CMK (cell line): ENCODE data around the gene RAI1.

Experiments used
- DNase-seq: peaks from one replicate; pipeline ENCODE4 v3.0.0-alpha.2; 2010; ENCODE audit warnings: low read depth

Gene RAI1

DNA sequence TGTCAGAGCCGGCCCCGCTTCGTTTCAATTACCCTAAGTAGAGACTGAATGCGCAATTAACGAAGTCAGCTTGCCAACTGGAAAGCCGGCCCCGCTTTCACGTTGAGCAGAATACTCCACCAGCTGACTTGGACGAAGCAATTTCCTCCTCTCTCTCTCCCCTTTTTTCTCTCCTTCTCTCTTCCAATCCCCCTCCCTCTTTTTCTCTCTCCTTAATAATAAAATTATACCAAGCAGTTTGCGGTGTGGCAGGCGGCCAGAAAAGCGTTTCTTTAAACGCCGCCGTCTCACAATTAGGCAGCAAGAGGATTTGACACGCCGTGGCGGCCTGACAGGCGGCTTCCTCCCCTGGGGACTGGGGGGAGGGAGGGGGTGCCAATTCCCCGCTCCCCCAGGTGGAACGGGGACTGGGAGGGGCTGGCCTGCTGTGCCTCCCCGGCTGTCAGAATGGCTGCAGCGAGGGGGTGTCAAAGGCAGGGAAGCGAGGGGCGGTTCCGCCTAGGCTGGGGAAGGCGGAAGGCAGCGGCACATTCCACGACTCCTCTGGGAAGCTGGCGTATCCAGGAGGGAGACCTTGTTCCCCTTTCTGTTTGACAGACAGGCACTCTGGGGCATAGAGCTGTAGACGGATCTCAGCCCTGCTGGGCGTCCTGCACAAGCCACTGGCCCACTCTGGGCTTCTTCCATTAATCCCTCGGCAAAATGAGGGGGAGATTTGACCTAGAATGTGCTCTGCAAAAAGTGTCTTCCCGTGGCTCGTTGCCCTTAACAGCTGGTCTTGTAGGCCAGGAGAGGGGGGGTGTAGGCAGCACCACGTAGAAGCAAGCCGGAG is 102.8 kb downstream of the RAI1 start:
- no peak for DNase-seq

DNA sequence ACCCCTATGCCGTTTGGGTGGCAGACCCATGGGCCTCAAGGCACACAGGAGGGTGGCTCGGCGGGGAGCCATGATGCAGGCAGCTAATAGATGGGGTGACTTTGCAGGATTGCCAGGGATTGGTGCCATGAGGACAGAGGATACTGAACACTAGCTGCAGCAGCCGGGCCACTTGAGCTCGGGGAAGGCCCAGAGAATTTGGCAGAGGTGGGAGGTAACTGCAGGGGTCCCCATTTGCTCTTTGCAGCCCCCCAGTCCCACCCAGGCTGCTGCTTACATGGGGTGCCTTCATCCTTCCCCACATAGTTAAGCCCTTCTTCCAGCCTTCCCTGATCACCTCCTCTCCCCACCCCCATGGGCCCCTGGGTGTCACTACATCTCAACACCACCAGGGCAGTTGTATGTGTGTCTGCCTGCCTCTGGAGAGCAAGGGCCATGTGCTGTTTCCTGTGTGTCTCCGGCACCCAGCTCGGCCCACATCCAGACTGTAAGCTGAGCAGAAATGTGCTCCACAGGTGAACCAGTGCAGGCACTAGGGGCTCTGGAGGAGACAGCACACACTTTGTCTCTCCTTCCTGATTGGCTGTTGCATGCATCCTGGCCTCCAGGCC is 103.5 kb downstream of the RAI1 start:
- no peak for DNase-seq

DNA sequence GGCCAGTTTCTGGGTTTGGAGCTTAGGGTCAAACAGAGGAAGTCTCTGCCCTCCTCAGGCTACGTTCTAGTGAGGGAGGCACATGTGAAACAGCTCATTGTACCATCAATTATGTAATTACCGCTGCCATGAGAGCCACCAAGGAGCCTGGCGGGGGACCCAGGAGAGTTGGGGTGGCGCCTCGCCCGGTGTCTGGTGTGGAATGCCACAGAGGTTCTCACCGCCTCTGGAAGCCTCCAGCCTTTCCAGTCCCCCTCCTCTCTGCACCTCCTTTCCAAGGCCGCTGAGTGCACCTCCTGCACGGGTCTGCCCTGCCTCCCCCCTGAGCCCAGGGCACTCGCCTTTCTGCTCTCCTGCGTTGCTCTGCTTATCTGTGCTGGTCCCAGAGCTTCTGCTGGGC is 104.1 kb downstream of the RAI1 start:
- no peak for DNase-seq

DNA sequence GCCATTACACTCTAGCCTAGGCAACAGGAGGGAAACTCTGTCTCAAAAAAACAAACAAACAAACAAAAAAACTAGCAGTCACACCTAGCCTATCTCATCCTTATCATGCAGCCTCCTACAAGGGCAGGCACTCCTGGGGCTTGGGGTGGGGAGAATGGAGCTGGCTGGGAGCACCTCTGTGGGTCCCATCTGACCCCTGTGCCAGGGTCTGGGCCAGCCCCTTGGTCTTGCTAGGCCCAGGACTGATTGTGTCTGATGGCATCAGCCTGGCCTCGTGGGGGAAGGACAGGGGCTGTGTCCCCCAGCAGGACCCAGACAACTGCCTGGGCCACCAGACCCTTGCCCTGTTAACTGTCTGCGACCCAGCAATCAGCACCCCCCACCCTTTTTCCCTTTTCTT is 105.7 kb downstream of the RAI1 start:
- no peak for DNase-seq

DNA sequence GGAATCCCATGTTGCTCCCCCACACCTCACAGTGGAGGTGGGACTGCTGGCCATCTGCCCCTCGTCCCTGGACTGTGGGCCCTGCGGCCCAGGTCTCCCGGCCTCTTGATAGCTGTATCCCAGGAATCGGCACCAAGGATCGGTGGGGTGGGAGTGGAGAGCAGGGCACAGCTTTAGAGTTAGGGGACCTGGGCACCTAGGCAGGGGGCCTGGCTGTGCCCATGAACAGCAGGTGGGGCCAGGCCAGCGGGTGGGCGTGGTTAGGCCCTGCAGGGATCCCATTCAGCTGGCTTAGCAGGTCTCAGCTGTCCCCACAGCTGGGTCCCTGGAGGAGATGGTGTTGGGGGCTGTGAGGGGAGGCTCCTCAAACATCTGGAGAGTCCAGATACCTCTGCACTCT is 106.3 kb downstream of the RAI1 start:
- DNase-seq = no peak

DNA sequence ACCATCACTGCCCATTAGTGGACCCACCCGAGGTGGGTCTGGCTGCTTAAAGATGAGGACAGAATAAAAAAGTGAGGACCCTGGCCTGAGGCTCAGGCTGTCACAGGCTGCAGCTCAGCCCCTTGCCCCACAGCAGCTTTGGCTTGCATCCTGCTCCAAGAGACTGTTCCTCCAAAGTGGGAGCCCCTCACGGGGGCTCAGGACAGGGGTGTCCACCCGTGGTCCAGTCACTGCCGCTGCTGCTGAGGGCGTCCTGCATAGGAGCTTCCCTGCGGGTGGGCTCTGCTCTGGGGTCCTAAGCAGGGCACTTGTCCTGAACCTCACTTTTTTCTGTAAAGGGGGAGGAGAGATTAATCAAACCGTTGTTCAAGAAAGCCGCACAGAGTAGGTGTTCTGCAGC is 107.7 kb downstream of the RAI1 start:
- DNase-seq = no peak

DNA sequence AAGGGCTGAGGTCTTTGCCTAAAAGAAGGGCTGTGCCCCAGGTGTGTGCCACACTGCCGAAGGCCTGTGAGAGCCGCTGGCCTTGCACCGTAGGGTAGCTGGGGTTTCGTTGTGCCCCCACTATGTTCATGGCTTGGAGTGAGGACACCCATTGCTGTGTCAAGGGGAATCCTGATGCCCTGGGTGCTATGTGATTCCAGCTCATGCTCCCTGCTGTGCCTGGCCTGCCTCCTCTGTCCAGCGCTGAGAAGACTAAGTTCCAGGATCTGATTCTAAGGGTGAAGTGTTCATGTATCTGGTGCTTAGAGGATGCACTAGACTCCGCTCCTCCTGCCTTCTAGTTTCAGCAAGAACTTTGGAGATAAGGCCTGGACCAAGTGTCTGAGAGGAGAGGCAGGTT is 108.2 kb downstream of the RAI1 start:
- no peak for DNase-seq

DNA sequence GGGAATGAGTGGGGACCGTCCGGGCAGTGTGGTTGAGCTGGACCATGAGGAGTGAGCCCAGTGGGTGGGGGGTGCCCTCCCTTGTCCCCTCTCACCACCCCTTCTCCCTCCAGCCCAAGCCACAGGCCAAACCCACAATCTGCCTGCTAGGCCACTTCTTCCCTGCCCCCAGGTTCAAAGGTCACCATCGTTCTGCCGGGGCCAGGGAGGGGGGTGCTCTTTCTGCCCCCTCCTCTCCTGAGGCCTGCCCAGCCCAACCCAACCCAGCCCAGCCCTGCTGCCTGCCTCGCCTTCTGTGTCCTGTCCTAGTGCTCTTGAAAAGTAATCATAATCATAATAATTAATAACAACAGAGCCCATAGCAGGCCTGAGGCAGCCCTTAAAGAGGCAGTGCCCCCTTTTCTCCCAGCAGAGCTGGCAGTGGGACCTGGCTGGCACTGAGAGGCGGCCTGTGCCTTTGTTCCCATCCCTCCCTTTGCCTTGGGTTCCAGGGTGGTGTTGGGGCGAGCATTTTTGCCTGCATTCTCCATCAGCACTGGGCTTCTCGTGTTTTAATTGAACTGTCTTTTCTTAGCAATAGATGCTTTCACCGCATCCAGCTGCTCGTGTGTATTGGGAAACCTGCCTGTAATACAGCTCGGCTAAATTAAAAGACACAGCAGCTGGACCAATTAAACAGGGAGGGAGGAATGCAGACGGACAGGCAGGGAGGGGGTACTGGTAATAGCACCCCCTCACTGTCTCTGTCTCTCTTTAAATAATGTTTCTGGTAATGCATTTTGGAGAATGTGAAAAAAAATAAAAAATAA is 108.8 kb downstream of the RAI1 start:
- DNase-seq = no peak

DNA sequence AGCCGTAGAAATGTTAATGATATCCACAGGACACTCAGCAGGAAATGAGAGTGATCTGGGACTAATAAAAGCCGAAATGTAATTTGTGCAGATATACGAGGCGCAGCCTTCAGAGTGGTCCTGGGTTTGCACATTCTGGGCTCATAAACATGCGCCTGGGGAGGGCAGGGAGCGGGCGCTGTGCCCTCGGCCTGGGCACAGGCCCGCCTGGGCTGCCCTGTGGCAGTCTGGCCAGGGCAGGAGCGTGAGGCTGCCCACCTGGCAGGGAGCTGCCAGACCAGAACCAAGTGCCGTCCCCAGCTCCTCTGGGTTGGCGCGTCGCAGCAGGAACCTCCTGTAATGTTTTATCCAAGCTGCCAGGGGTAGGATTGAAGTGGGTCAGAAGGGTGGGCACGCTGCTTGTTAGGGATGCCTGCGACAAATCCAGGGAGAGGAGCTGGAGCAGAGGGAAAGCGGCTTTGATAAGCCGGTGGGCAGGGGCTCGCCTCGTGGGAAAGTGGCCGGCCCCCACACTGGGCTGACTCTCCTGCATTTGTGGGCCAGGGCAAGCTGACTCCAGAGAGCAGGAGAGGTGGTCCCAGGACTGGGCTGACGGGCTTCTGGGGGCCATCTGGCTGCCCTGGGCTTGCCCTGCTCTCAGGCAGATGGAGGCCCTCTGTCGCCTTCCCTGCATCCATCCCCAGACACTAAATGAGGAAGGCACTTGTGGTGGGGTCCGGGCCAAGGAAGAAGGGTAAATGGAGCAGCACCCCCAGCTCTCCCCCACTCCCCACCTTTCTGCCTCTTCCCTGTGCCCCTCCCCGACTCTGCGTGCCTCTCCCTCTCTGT is 109.6 kb downstream of the RAI1 start:
- DNase-seq = no peak

DNA sequence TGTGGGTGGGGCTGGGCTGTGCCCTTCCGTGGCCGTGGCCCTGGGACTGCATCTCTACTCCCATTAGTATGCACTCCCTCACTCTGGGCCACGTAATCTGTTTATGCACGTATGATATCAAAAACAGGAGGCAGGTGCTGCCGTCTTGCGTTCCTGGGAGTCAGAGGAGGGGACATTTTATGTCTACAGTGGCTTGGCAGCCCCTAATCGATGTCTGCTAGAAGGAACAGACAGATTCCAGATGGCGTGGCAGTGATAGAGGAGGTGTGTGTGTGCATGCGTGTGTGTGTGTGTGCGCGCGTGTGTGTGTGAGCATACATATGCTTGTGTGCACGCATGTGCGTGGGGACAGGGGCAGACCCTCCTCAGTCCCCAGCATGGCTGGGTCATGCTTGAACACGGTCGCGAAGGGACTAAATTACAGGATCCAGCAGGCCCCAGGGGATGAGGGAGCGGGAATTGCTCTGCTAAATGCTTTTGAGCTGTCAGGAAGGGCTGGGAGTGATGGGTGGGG is 110.8 kb downstream of the RAI1 start:
- no peak for DNase-seq

DNA sequence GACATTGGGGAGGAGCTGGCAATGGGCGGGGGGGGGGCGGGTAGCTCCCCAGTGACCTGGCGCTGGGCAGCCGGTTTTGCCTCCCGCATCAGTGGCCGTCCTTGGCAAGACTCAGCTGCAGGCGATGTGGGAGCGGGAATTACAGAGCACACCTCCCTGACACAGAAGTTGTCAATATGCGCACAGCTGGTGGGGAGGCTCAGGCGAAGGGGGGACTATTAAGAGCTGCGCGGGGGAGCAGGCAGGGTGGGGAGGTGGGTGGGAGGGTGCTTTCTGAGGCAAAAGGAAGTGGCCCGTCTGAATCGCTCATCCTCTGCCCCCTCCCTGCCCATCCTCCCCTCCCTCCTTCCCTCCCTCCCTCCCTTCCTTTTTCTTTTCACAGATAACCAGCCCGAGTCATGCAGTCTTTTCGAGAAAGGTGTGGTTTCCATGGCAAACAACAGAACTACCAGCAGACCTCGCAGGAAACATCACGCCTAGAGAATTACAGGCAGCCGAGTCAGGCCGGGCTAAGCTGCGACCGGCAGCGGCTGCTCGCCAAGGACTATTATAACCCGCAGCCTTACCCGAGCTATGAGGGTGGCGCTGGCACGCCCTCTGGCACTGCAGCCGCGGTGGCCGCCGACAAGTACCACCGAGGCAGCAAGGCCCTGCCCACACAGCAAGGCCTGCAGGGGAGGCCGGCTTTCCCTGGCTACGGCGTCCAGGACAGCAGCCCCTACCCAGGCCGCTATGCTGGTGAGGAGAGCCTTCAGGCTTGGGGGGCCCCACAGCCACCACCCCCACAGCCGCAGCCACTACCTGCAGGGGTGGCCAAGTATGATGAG is 111.5 kb downstream of the RAI1 start:
- no peak for DNase-seq

DNA sequence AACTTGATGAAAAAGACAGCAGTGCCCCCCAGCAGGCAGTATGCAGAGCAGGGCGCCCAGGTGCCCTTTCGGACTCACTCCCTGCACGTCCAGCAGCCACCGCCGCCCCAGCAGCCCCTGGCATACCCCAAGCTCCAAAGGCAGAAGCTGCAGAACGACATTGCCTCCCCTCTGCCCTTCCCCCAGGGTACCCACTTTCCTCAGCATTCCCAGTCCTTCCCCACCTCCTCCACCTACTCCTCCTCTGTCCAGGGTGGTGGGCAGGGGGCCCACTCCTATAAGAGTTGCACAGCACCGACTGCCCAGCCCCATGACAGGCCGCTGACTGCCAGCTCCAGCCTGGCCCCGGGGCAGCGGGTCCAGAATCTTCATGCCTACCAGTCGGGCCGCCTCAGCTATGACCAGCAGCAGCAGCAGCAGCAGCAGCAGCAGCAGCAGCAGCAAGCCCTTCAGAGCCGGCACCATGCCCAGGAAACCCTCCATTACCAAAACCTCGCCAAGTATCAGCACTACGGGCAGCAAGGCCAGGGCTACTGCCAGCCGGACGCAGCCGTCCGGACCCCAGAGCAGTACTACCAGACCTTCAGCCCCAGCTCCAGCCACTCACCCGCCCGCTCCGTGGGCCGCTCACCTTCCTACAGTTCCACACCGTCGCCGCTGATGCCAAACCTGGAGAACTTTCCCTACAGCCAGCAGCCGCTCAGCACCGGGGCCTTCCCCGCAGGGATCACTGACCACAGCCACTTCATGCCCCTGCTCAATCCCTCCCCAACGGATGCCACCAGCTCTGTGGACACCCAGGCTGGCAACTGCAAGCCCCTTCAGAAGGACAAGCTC is 112.3 kb downstream of the RAI1 start:
- no peak for DNase-seq

DNA sequence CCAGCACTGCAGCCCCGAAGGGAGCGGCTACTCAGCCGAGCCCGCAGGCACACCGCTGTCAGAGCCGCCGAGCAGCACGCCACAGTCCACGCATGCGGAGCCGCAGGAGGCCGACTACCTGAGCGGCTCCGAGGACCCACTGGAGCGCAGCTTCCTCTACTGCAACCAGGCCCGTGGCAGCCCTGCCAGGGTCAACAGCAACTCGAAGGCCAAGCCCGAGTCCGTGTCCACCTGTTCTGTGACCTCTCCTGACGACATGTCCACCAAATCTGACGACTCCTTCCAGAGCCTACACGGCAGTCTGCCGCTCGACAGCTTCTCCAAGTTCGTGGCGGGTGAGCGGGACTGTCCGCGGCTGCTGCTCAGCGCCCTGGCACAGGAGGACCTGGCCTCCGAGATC is 113.1 kb downstream of the RAI1 start:
- DNase-seq = no peak

DNA sequence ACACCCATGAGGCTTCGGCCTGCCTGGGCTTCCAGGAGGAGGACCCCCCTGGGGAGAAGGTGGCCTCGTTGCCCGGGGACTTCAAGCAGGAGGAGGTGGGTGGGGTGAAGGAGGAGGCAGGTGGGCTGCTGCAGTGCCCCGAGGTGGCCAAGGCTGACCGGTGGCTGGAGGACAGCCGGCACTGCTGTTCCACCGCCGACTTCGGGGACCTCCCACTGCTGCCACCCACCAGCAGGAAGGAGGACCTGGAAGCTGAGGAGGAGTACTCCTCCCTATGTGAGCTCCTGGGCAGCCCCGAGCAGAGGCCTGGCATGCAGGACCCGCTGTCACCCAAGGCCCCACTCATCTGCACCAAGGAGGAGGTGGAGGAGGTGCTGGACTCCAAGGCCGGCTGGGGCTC is 114.0 kb downstream of the RAI1 start:
- DNase-seq = no peak

DNA sequence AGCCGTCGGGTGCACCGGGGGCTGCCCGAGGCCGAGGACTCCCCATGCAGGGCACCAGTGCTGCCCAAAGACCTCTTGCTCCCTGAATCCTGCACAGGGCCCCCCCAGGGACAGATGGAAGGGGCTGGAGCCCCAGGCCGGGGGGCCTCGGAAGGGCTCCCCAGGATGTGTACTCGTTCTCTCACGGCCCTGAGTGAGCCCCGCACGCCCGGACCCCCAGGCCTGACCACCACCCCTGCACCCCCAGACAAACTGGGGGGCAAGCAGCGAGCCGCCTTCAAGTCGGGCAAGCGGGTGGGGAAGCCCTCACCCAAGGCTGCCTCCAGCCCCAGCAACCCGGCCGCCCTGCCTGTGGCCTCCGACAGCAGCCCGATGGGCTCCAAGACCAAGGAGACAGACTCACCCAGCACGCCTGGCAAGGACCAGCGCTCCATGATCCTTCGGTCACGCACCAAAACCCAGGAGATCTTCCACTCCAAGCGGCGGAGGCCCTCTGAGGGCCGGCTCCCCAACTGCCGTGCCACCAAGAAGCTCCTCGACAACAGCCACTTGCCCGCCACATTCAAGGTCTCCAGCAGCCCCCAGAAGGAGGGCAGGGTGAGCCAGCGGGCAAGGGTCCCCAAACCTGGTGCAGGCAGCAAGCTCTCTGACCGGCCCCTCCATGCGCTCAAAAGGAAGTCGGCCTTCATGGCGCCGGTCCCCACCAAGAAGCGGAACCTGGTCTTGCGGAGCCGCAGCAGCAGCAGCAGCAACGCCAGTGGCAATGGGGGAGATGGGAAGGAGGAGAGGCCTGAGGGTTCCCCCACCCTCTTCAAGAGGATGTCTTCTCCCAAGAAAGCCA is 114.9 kb downstream of the RAI1 start:
- no peak for DNase-seq

DNA sequence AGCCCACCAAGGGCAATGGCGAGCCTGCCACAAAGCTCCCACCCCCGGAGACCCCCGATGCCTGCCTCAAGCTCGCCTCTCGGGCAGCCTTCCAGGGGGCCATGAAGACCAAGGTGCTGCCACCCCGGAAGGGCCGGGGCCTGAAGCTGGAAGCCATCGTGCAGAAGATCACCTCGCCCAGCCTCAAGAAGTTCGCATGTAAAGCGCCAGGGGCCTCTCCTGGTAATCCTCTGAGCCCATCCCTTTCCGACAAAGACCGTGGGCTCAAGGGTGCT is 115.5 kb downstream of the RAI1 start:
- DNase-seq = no peak

DNA sequence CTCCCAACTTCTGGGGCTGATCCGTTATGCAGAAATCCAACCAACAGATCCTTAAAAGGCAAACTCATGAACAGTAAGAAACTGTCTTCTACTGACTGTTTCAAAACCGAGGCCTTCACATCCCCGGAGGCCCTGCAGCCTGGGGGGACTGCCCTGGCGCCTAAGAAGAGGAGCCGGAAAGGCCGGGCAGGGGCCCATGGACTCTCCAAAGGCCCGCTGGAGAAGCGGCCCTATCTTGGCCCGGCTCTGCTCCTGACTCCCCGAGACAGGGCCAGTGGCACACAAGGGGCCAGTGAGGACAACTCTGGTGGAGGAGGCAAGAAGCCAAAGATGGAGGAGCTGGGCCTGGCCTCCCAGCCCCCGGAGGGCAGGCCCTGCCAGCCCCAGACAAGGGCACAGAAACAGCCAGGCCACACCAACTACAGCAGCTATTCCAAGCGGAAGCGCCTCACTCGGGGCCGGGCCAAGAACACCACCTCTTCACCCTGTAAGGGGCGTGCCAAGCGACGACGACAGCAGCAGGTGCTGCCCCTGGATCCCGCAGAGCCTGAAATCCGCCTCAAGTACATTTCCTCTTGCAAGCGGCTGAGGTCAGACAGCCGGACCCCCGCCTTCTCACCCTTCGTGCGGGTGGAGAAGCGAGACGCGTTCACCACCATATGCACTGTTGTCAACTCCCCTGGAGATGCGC is 116.0 kb downstream of the RAI1 start:
- DNase-seq = no peak

DNA sequence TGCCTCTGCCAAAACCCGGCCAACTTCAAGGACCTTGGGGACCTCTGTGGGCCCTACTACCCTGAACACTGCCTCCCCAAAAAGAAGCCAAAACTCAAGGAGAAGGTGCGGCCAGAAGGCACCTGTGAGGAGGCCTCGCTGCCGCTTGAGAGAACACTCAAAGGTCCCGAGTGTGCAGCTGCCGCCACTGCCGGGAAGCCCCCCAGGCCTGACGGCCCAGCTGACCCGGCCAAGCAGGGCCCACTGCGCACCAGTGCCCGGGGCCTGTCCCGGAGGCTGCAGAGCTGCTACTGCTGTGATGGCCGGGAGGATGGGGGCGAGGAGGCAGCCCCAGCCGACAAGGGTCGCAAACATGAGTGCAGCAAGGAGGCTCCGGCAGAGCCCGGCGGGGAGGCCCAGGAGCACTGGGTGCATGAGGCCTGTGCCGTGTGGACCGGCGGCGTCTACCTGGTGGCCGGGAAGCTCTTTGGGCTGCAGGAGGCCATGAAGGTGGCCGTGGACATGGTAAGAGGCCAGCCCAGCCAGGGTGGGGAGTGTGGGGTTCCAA is 116.8 kb downstream of the RAI1 start:
- no peak for DNase-seq
